Spleen (tissue), 11 donors: Measurements from ENCODE around the gene IRAK1BP1. TPM values are rescaled to one million over a fixed set of nuclear protein-coding genes. Genes with fewer than 3 reads are reported as not detected.

ENCODE experiments used
- DNase-seq: peaks from one replicate; pipeline ENCODE4 v3.0.0-alpha.2; 2020
- H3K27ac ChIP-seq, 8 donors: fragments of 200-600 bp; sonication (generic) in 7 of 8; 1 replicate in 4 of 8; 2 replicates in 4 of 8; pipeline versions ENCODE4 v1.5.0 to v1.8.0; 2016 to 2021; ENCODE audit warnings: inconsistent platforms in 4 of 8, mild to moderate bottlenecking in 4 of 8, moderate library complexity in 1 of 8
- H3K27me3 ChIP-seq, 7 donors: fragments of 200-600 bp; sonication (generic) in 6 of 7; replicated peaks in 1 of 7; 1 replicate in 4 of 7; 2 replicates in 3 of 7; pipeline versions ENCODE4 v1.5.0 to v1.8.0; 2016 to 2021; ENCODE audit warnings: inconsistent platforms in 3 of 7, mild to moderate bottlenecking in 1 of 7
- H3K36me3 ChIP-seq, 6 donors: fragments of 200-600 bp; sonication (generic) in 5 of 6; 1 replicate in 4 of 6; 2 replicates in 2 of 6; pipeline versions ENCODE4 v1.5.0 to v1.8.0; 2016 to 2021; ENCODE audit warnings: inconsistent platforms in 2 of 6
- H3K4me1 ChIP-seq, 6 donors: fragments of 200-600 bp; sonication (generic) in 5 of 6; 1 replicate in 3 of 6; 2 replicates in 3 of 6; pipeline versions ENCODE4 v1.5.0 to v1.8.0; 2016 to 2021; ENCODE audit warnings: inconsistent platforms in 3 of 6
- H3K4me3 ChIP-seq, 8 donors: fragments of 200-600 bp; sonication (generic) in 7 of 8; 1 replicate in 4 of 8; 2 replicates in 4 of 8; pipeline versions ENCODE4 v1.5.0 to v1.8.0; 2016 to 2021; ENCODE audit warnings: inconsistent platforms in 4 of 8, mild to moderate bottlenecking in 4 of 8, moderate library complexity in 2 of 8
- H3K9me3 ChIP-seq, 8 donors: fragments of 200-600 bp; sonication (generic) in 7 of 8; 1 replicate in 4 of 8; 2 replicates in 4 of 8; pipeline versions ENCODE4 v1.5.0 to v1.8.0; 2016 to 2021; ENCODE audit warnings: inconsistent platforms in 4 of 8
- CTCF ChIP-seq, 11 experiments: fragments of 200-600 bp in 7 of 11; fragments of 450-650 bp in 4 of 11; sonication (generic) in 4 of 11; IDR thresholded peaks in 8 of 11; conservative IDR thresholded peaks in 3 of 11; 1 replicate in 7 of 11; 2 replicates in 4 of 11; pipeline versions ENCODE4 v1.4.0 to v1.8.0; 2016 to 2021; ENCODE audit warnings: antibody characterized with exemption in 11 of 11, inconsistent platforms in 4 of 11, mild to moderate bottlenecking in 1 of 11
- WGBS, 5 donors: extraction: QIAGEN DNeasy Blood & Tissue Kit in 3 of 5; methylation state at CpG; one replicate each; pipeline versions ENCODE4 v1.1.5 to v1.1.7; 2013 to 2018; 5-methylcytosine and 5-hydroxymethylcytosine counted together
- intact Hi-C: fragments of 100-400 bp; cut with DNase I; formaldehyde crosslinking; loops from one replicate; pipeline ENCODE4 v1.15.0; 2023; ENCODE audit warnings: low total_unique reads
- polyA plus RNA-seq, 3 donors: library from polyadenylated mRNA; stranded (reverse); fragments of 200-250 nt; gene quantifications; one replicate each; pipeline ENCODE4 v1.2.1, GENCODE V29; 2013
- total RNA-seq, 7 donors: library from RNA; depleted of rRNA in 3 of 7; stranded (reverse); fragments of >200 nt in 3 of 7; fragmentation: NEBNext Ultra II Directional in 4 of 7; extraction: Animal tissue kit (Norgen Biotek cat#: 25700) in 4 of 7; gene quantifications; one replicate each; pipeline versions ENCODE4 v1.1.0 to v1.2.1, GENCODE V29; 2016 to 2021
- donor health status: healthy with polysubstance abuse.
- donor health status: DM: no; HTN: no; CAD: no; lungs with moderate emphysema.
- donor health status: DM: no; HTN: no; CAD: no.
- donor health status: Bipolar disorder and iron deficiency.
- donor health status: healthy.
- donor health status: DM: no; HTN: no; CAD: no.
- donor health status: DM: yes; HTN: yes; CAD: no.

Gene IRAK1BP1
- total and polyA plus RNA-seq, 10 donors, result 0.61 to 5.2 (median 3.6) TPM

- Histone ChIP-seq H3K36me3 (peaks cover 7 to 100% (median 88%) of the 10 kb centered on the region in 6 donors), H3K4me3 (no peak overlapping the region), H3K27me3 (no peaks in the 10 kb centered on the region), H3K9me3 (peaks cover 0 to 21% (median 16%) of the 10 kb centered on the region in 8 donors), H3K27ac (no peak overlapping the region), H3K4me1 (no peaks in the 10 kb centered on the region)
- no peak for DNase-seq
- intact Hi-C loops, result loop anchor here (10.0 kb wide), 1 partner anchor 52 kb away; no protein-coding TSS in a partner anchor
- WGBS, 5 donors, result 76 to 100% (median 95%) methylated on average over 1 of the region's 1 CpG
- TF ChIP-seq CTCF (IDR thresholded peaks at IDR 0.05 in 8 of 11, conservative IDR thresholded peaks at IDR 0.05 in 3 of 11), result no peak
Observed at GRCh38 chr6:78952362-78952761, 85.0 kb downstream of the IRAK1BP1 start.

Other genes starting within 250 kb of the IRAK1BP1 start
- 10 to 100 TPM; 34.4 to 51.3 (median 38.5) TPM for gene PHIP, start 210.7 kb downstream of the IRAK1BP1 start, total RNA-seq
- 1 to 10 TPM; 7.8 to 9.8 (median 8.2) TPM for gene PHIP, start 210.7 kb downstream of the IRAK1BP1 start, polyA plus RNA-seq